IPS DF 6.9 (cell line): ENCODE results near the gene ZNF107.

ENCODE experiments used
- DNase-seq: peaks from one replicate; pipeline ENCODE4 v3.0.0-alpha.2; 2013; ENCODE audit warnings: low read depth, low spot score
- H3K27ac ChIP-seq: one replicate; pipeline ENCODE4 v1.5.1; 2013; ENCODE audit warnings: low read length, control low read depth
- H3K27me3 ChIP-seq: 2 replicates; pipeline ENCODE4 v1.6.1; 2013; ENCODE audit warnings: mild to moderate bottlenecking, low read length; ENCODE audit not compliant: control insufficient read depth, insufficient read depth
- H3K36me3 ChIP-seq: 2 replicates; pipeline ENCODE4 v1.6.1; 2013; ENCODE audit warnings: low read length; ENCODE audit not compliant: control insufficient read depth, insufficient read depth
- H3K4me1 ChIP-seq: 2 replicates; pipeline ENCODE4 v1.6.1; 2013; ENCODE audit warnings: low read length; ENCODE audit not compliant: control insufficient read depth, insufficient read depth
- H3K4me3 ChIP-seq: 2 replicates; pipeline ENCODE4 v1.5.1; 2013; ENCODE audit warnings: mild to moderate bottlenecking, low read length
- H3K9me3 ChIP-seq: 2 replicates; pipeline ENCODE4 v1.6.1; 2013; ENCODE audit warnings: low read length, inconsistent platforms; ENCODE audit not compliant: control insufficient read depth, insufficient read depth
- WGBS: extraction: QIAGEN DNeasy Blood & Tissue Kit; methylation state at CpG from one replicate; pipeline ENCODE4 v1.1.7; 2013; ENCODE audit warnings: mixed read lengths, missing lambda C conversion rate; ENCODE audit not compliant: insufficient read length, insufficient coverage; 5-methylcytosine and 5-hydroxymethylcytosine counted together

ZNF107 gene

DNA sequence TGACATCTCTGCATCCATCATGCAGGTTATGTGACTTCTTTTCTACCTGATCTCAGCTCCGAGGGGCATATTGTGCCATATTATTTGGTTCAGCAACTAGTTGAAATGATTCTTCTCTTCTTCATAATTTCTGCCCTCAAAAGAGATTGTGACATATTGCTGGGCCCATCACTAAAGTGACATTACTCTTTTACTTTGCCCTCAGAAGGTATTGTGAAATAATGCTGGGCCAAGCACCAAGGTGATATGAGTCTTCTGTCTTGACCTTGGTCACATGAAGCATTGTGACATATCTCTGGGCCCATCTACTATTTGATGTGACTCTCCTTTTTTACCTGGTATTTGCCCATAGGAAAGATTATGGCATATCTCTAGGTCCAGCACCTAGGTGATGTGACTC lies 33.9 kb upstream of the ZNF107 start:
- H3K27me3 ChIP-seq, result no peaks in the 10 kb centered on the region
- H3K4me3 ChIP-seq, result no peak overlapping the region
- no peak for DNase-seq
- peaks cover 25% of the 10 kb centered on the region for H3K9me3 ChIP-seq
- no CpG with 5 or more reads among the region's 1 CpG for WGBS
- no peak overlapping the region for H3K27ac ChIP-seq
- no peaks in the 10 kb centered on the region for H3K36me3 ChIP-seq
- no peaks in the 10 kb centered on the region for H3K4me1 ChIP-seq

DNA sequence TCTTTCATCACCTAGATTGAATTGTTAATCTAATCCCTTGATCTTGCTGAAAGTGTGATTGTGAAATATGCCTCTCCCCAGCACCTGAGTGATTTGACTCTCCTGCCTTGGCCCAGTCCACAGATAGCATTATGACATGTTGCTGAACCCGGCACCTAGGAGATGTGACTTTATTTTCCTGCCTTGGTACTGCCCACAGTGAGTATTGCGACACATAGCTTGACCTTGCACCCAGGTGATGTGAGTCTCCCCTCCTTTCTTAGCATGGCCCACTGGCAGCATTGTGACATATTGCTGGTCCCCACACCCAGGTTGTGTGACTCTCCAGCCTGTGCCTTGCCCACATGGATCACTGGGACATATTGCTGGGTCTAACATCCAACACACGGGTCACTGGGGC lies 32.5 kb upstream of the ZNF107 start:
- H3K27me3 ChIP-seq, result no peaks in the 10 kb centered on the region
- no peak overlapping the region for H3K4me3 ChIP-seq
- DNase-seq, result no peak
- no peaks in the 10 kb centered on the region for H3K36me3 ChIP-seq
- peaks cover 24% of the 10 kb centered on the region for H3K9me3 ChIP-seq
- H3K27ac ChIP-seq, result no peak overlapping the region
- no CpG with 5 or more reads among the region's 3 CpGs for WGBS
- H3K4me1 ChIP-seq, result no peaks in the 10 kb centered on the region

DNA sequence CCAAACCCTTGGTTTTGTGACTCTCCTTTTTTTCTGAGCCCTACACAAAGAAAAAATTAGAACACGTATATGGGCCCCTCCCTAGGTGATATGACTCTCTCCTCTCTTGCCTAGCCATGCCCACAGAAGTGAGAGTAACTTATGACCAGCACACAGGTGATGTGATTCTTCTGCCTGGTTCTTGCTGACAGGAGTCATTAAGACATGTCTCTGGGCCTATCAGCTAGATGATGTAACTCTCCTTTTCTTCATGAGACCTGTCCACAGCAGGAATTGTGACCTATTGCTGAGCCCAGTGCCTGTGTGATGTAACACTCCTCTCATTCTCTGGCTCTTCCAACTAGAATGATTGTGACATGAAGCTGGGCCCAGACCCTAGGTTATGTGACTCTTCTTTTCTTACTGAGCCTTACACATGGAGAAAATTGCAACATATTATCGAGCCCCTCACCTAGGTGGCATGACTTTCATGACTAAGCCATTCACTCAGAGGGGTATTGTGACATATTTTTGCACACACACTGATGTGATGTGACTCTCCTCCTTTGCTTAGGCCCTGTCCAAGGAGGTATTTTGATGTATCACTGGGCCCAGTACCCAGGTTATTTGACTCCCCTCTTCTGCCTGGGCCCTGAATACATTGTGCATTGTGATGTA lies 31.4 kb upstream of the ZNF107 start:
- H3K36me3 ChIP-seq, result no peaks in the 10 kb centered on the region
- no peak overlapping the region for H3K4me3 ChIP-seq
- H3K9me3 ChIP-seq, result peaks cover 25% of the 10 kb centered on the region
- no peaks in the 10 kb centered on the region for H3K27me3 ChIP-seq
- no peak for DNase-seq
- H3K27ac ChIP-seq, result no peak overlapping the region
- no peaks in the 10 kb centered on the region for H3K4me1 ChIP-seq
- WGBS, result no CpG with 5 or more reads among the region's 2 CpGs

DNA sequence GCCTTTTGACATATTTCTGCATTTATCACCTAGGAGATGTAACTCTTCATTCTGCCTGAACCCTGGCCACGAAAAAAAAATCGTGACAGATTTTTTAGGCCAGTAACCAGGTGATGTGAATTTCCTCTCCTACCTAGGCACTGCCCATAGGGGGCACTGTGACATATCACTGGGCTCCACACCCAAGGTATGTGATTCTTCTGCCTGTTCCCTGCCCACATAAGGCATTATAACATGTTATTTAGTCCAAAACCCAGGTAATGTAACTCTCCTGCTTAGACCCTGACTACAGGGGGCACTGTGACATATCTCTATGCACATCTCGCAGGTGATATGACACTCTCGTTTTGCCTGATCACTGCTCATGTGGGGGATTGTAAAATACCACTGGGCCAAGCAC lies 29.5 kb upstream of the ZNF107 start:
- Histone ChIP-seq H3K4me3 (no peak overlapping the region), H3K9me3 (peaks cover 26% of the 10 kb centered on the region), H3K27ac (no peak overlapping the region), H3K36me3 (no peaks in the 10 kb centered on the region), H3K27me3 (no peaks in the 10 kb centered on the region), H3K4me1 (no peaks in the 10 kb centered on the region)
- WGBS, result no CpG with 5 or more reads among the region's 4 CpGs
- no peak for DNase-seq

DNA sequence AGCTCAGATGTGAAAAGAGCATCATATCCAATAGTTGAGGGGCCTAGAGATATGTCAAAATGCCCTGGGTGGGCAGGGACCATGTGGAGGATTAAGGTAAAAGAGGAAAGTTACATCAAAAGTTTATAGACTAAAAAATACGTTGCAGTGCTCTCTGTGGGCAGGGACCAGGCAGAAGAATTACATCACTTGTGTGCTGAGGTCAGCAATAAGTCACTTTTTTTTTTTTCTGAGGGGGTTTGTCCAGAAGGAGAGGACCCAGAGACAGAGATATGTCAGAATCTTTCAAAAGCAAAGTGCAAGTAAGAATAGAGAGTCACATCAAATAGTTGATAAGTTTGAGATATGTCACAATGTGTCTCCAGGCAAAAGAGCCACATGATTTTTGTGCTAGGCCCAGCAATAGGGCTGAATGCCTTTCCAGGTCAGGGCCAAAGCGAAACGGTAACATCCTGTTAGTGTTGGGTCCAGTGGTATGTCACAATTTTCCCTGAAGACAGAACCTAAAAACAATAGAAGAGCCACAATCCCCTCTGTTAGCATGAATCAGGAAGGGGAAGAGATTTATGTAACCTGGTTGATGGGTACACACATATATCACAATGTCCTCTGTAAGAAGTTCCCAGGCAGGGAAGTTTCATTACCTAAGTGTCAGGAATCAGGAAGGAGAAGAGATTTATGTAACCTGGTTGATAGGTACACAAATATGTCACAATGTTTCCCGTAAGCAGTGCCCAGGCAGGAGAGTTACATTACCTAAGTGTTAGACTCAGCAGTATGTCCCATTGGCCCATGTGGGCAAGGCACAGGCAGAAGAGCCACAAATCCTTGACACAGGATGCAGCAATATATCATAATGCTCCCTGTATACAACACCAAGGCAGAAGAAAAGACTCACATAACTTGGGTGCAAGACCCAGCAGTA lies 28.1 kb upstream of the ZNF107 start:
- Histone ChIP-seq H3K36me3 (no peaks in the 10 kb centered on the region), H3K27ac (no peak overlapping the region), H3K4me3 (no peak overlapping the region), H3K4me1 (no peaks in the 10 kb centered on the region), H3K27me3 (no peaks in the 10 kb centered on the region), H3K9me3 (peaks cover 21% of the 10 kb centered on the region)
- no peak for DNase-seq
- no CpG with 5 or more reads among the region's 4 CpGs for WGBS

DNA sequence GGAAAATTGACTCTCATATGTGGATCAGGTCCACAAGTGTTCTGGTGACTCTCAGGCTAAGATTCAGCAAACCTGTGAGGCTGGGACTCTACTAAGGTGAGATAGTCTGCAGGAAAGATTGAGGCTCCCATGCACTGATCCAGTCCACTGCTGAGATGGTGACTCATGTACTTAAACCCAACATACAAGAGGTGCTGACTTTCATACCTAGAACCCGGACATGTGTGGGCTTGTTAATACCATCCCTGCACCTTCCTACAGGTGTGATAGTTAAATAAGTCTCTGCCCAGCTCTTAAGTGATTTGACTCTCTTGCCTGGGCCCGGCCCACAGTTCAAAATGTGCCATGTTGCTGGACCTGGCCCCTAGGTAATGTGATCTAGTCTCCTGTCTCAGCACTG lies 27.1 kb upstream of the ZNF107 start:
- H3K36me3 ChIP-seq, result no peaks in the 10 kb centered on the region
- WGBS, result no CpG with 5 or more reads among the region's 2 CpGs
- no peaks in the 10 kb centered on the region for H3K4me1 ChIP-seq
- DNase-seq, result no peak
- H3K9me3 ChIP-seq, result peaks cover 18% of the 10 kb centered on the region
- no peak overlapping the region for H3K27ac ChIP-seq
- no peak overlapping the region for H3K4me3 ChIP-seq
- H3K27me3 ChIP-seq, result no peaks in the 10 kb centered on the region

DNA sequence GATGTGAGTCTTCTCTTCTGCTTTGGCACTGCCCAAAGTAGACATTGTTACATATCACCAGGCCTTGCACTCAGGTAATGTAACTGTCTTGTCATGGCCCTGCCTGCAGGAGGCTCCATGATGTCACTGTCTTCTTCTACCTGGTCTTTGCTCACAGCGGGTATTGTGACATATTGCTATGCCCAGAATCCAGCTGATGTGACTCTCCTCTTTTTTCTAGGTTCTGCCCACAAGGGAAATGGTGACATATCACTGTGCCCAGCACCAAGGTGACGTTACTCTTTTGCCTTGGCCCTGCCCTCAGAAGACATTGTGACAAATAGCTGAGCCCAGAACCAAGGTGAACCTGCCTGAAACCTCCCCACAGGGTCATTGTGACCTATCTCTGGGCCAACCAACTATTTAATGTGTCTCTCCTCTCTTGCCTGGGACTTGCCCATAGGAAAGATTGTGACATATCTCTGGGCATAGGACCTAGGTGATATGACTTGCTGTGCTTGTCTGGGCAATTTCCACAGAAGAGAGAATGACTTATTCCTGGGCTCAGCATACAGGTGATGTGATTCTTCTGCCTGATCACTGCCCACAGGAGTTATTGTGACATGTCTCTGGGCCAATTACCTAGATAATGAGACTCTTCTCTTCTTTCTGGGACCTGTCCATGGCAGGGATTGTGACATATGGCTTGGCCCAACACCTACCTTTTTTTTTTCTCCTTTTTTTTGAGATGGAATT lies 26.5 kb upstream of the ZNF107 start:
- Histone ChIP-seq H3K36me3 (no peaks in the 10 kb centered on the region), H3K4me3 (no peak overlapping the region), H3K27me3 (no peaks in the 10 kb centered on the region), H3K9me3 (peaks cover 15% of the 10 kb centered on the region), H3K4me1 (no peaks in the 10 kb centered on the region), H3K27ac (no peak overlapping the region)
- DNase-seq, result no peak
- WGBS, result no CpG with 5 or more reads among the region's 2 CpGs

DNA sequence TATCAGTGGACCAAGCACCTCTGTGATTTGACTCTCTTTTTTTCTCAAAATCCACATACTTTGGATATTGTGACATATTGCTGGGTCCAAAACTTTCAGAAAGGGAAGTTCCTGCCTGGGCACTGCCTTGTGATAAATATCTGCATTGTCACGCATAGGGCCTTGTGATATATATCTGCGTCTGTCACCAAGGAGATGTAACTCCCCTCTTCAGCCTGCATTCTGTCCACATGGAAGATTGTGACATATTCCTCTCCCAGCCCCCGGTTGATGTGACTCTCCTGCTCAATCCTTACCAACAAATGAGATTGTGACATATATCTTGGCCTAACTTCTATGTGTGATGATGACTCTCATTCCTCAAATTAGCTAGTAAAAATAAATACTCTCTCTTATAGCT lies 25.4 kb upstream of the ZNF107 start:
- no peak overlapping the region for H3K27ac ChIP-seq
- no peaks in the 10 kb centered on the region for H3K27me3 ChIP-seq
- no peaks in the 10 kb centered on the region for H3K4me1 ChIP-seq
- H3K36me3 ChIP-seq, result no peaks in the 10 kb centered on the region
- H3K9me3 ChIP-seq, result peaks cover 14% of the 10 kb centered on the region
- no peak overlapping the region for H3K4me3 ChIP-seq
- no CpG with 5 or more reads among the region's 3 CpGs for WGBS
- DNase-seq, result no peak

DNA sequence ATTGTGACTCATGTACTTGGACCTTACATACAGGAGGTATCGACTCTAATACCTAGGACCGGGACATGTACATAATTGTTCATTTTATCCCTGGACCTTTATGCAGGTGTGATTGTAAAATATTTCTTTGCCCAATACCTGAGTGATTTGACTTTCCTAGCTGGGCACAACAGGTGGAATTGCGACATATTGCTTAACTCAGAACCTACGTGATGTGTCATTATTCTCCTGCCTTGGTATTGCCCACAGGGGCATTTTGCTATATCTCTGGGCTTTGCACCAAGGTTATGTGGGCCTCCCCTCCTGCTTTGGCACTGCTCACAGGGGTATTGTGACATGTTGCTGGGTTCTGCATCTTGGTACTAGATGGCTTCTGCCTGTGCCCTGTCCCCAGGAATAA lies 23.9 kb upstream of the ZNF107 start:
- Histone ChIP-seq H3K4me3 (no peak overlapping the region), H3K27ac (no peak overlapping the region), H3K36me3 (no peaks in the 10 kb centered on the region), H3K27me3 (no peaks in the 10 kb centered on the region), H3K9me3 (peaks cover 9% of the 10 kb centered on the region), H3K4me1 (no peaks in the 10 kb centered on the region)
- WGBS, result no CpG with 5 or more reads among the region's 4 CpGs
- DNase-seq, result no peak

DNA sequence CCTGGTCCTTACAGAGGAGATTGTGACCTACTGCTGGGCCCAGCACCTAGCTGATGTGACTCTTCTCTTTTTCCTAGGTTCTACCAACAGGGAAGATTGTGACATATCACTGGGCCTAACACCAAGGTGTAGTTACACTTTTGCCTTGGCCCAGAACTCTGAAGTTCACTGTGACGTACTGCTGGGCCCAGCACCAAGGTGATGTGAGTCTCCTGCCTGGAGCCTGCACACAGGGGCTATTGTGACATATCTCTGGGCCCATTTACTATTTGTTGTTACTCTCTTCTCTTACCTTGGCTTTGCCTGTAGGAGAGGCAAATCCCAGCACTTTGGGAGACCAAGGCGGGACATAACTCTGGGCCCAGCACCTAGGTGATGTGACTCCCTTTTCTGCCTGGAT lies 23.1 kb upstream of the ZNF107 start:
- WGBS, result no CpG with 5 or more reads among the region's 2 CpGs
- DNase-seq, result no peak
- Histone ChIP-seq H3K27me3 (no peaks in the 10 kb centered on the region), H3K27ac (no peak overlapping the region), H3K9me3 (peaks cover 9% of the 10 kb centered on the region), H3K36me3 (no peaks in the 10 kb centered on the region), H3K4me3 (no peak overlapping the region), H3K4me1 (no peaks in the 10 kb centered on the region)
